Measurements from ENCODE around the gene MPDU1. TPM values are rescaled to one million over a fixed set of nuclear protein-coding genes. Genes with fewer than 3 reads are reported as not detected.

Gene MPDU1
- polyA plus RNA-seq, 3 donors, result 103 to 119 (median 114) TPM

GRCh38 chr17:7575481-7575883 lies 8.2 kb upstream of the MPDU1 start:
- no peak for DNase-seq (ENCODE audit: extremely low read depth in 1 of 11, low read depth in 9 of 11, low spot score in 4 of 11)

DNA sequence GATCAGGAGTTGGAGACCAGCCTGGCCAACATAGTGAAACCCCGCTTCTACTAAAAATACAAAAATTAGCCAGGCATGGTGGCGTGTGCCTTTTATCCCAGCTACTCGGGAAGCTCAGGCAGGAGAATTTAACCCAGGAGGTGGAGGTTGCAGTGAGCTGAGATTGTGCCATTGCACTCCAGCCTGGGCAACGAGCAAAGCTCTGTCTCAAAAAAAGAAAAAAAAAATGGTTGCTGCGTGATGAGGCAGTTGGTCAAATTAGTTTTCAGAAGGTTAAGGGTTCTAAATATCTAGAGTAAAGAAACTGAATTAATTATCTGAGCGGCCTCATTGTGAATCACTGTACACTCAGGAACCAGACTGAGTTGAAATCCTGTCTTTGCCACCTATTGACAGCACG lies 7.7 kb upstream of the MPDU1 start:
- no peak for DNase-seq (ENCODE audit: extremely low read depth in 1 of 11, low read depth in 9 of 11, low spot score in 4 of 11)

- no peak for DNase-seq (ENCODE audit: extremely low read depth in 1 of 11, low read depth in 9 of 11, low spot score in 4 of 11)
Measured at GRCh38 chr17:7576432-7576937, 7.2 kb upstream of the MPDU1 start.

- no peak for DNase-seq (ENCODE audit: extremely low read depth in 1 of 11, low read depth in 9 of 11, low spot score in 4 of 11)
Measured at GRCh38 chr17:7577327-7578199, 6.1 kb upstream of the MPDU1 start.

- no peak for DNase-seq (ENCODE audit: extremely low read depth in 1 of 11, low read depth in 9 of 11, low spot score in 4 of 11)
Measured at GRCh38 chr17:7579001-7579833, 4.4 kb upstream of the MPDU1 start, which contains the start of gene CD68. Gene CD68 (plus strand): TSS chr17:7579638. CDS start chr17:7579678, 40 bp downstream.

DNA sequence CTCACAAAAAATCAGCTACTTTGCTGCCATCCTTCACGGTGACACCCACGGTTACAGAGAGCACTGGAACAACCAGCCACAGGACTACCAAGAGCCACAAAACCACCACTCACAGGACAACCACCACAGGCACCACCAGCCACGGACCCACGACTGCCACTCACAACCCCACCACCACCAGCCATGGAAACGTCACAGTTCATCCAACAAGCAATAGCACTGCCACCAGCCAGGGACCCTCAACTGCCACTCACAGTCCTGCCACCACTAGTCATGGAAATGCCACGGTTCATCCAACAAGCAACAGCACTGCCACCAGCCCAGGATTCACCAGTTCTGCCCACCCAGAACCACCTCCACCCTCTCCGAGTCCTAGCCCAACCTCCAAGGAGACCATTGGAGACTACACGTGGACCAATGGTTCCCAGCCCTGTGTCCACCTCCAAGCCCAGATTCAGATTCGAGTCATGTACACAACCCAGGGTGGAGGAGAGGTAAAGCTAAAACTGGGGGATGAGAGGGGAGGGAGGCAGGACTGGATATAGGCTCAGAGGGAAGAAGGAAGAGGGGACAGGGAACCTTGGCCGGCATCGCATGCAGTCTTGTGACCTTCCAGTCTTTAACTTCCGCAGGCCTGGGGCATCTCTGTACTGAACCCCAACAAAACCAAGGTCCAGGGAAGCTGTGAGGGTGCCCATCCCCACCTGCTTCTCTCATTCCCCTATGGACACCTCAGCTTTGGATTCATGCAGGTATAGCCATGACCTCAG lies 3.6 kb upstream of the MPDU1 start:
- DNase-seq (ENCODE audit: extremely low read depth in 1 of 11, low read depth in 9 of 11, low spot score in 4 of 11), result no peak

- no peak for DNase-seq (ENCODE audit: extremely low read depth in 1 of 11, low read depth in 9 of 11, low spot score in 4 of 11)
Measured at GRCh38 chr17:7580604-7581575, 2.8 kb upstream of the MPDU1 start.

GRCh38 chr17:7582396-7583252 lies 1.0 kb upstream of the MPDU1 start:
- no peak for DNase-seq (ENCODE audit: extremely low read depth in 1 of 11, low read depth in 9 of 11, low spot score in 4 of 11)

GRCh38 chr17:7586673-7587419 lies 3.2 kb downstream of the MPDU1 start:
- DNase-seq (ENCODE audit: extremely low read depth in 1 of 11, low read depth in 9 of 11, low spot score in 4 of 11), result no peak

DNA sequence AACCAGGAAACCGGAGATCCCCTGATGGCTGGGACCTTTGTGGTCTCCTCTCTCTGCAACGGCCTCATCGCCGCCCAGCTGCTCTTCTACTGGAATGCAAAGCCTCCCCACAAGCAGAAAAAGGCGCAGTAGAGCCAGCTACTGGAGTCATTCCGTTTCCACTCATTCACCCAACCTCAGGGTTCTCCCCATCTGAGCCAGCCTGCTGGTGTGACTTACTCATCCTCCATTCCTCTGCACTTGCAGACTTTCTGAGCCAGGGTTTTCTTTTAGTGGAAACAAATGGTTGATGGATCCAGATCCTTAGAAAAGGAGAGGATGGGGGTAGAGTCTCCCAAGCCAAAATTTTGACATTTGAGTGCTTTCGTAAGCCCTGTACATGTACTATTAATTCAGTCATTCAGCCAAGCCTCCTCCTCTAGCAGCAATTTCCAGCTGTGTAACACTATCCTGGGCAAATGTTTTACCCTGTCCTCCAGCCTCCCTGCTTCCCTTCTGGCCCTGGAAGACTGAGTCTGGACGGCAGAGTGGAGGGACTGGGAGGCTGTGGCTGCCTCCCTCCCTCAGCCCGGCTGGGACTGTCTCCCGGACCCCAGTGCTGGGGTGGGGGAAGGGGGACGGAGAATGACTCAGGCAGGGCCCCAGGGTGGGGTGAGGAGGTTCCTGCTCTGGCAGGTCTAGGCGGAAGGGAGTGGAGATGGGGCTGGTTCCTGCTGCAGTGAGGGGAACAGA lies 3.9 kb downstream of the MPDU1 start:
- no peak for DNase-seq (ENCODE audit: extremely low read depth in 1 of 11, low read depth in 9 of 11, low spot score in 4 of 11)

GRCh38 chr17:7588553-7589203 lies 5.0 kb downstream of the MPDU1 start:
- DNase-seq (ENCODE audit: extremely low read depth in 1 of 11, low read depth in 9 of 11, low spot score in 4 of 11), result no peak

GRCh38 chr17:7589204-7589868 lies 5.7 kb downstream of the MPDU1 start:
- DNase-seq (ENCODE audit: extremely low read depth in 1 of 11, low read depth in 9 of 11, low spot score in 4 of 11), result peak in 8 of 11 donors; percentile 79 to 86 (median 82)

DNA sequence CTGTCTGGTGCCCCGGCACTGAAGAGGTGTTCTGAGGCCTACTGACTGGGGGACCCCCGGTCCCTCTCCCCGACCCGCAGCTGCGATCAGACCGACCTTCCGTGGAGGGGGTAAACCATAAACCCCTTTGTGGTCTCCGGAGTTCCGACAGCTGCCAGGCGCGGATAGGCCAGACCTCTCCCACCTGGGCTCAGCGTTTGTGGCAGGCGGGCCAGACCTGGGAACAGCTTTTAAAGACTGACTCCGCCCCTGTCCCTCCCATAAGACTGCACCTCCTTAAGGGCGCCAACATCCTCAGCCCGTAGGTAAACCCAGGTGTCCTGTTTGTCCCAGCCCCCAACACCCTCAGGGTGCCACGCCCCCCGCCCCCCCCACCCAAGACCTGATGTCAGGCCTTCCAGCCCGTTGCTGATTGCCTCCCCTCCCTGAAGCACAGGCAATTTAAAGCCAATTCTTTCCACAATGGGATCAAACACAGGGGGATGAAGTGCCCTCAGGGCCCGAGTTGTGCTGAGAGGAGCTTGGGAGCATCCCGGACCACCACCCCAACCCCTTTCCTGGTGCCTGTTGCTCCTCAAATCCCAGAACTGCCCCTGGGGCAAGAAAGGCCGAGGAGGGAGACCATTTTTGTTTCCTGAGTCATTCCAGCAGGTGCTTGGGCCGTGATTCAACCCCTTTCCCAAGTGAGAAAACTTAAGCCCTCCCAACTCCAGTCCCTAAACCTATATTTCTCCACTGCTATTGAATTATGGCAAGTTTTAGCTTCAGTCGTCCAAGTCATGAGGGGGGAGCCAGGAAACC lies 6.4 kb downstream of the MPDU1 start, which contains the start of gene SOX15:
Gene SOX15 (minus strand): TSS at position 204 of the 801 bp plus-strand sequence. CDS start 418 bp downstream, outside the sequence.
- DNase-seq (ENCODE audit: extremely low read depth in 1 of 11, low read depth in 9 of 11, low spot score in 4 of 11), result no peak

GRCh38 chr17:7590743-7591142 lies 7.1 kb downstream of the MPDU1 start:
- DNase-seq (ENCODE audit: extremely low read depth in 1 of 11, low read depth in 9 of 11, low spot score in 4 of 11), result no peak
